Epithelial cell of proximal tubule (primary cell): ENCODE measurements around the gene THAP7. TPM values are rescaled to one million over a fixed set of nuclear protein-coding genes. Genes with fewer than 3 reads are reported as not detected.

Experiments
- DNase-seq: peaks from one replicate; pipeline ENCODE4 v3.0.0-alpha.2; 2011; ENCODE audit warnings: low read depth
- H3K4me3 ChIP-seq: 2 replicates; pipeline ENCODE4 v1.5.1; 2011; ENCODE audit warnings: low read depth, mild to moderate bottlenecking, low read length
- total RNA-seq: library from RNA; depleted of rRNA; stranded (reverse); fragments of >200 nt; gene quantifications from 2 replicates; pipeline ENCODE4 v1.2.3, GENCODE V29; 2015
- TF ChIP-seq, protein P1 (sequence below): conservative IDR thresholded peaks from 2 replicates; pipeline ENCODE4 v1.5.1; 2012; ENCODE audit warnings: low read depth, mild to moderate bottlenecking, low read length

THAP7 gene
- total RNA-seq, 1 donor from 2014 or later, result 24.6 TPM

DNA sequence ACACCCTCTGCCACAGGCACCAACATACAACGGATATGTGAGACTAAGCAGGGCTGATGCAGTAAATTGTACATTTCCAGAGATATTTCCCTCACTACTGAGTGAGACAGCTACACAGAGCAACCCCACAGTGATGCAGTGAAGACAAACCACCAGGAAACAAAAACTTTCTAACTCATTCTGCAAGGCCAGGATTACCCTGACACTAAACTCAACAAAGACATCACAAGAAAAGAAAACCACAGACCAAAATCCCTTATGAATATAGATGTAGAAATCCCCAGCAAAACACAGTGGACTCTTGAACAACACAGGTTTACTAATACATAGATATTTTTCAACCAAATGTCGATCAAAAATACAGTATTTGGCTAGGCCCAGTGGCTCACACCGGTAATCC lies 32.0 kb upstream of the THAP7 start:
- TF ChIP-seq, protein P1, sequence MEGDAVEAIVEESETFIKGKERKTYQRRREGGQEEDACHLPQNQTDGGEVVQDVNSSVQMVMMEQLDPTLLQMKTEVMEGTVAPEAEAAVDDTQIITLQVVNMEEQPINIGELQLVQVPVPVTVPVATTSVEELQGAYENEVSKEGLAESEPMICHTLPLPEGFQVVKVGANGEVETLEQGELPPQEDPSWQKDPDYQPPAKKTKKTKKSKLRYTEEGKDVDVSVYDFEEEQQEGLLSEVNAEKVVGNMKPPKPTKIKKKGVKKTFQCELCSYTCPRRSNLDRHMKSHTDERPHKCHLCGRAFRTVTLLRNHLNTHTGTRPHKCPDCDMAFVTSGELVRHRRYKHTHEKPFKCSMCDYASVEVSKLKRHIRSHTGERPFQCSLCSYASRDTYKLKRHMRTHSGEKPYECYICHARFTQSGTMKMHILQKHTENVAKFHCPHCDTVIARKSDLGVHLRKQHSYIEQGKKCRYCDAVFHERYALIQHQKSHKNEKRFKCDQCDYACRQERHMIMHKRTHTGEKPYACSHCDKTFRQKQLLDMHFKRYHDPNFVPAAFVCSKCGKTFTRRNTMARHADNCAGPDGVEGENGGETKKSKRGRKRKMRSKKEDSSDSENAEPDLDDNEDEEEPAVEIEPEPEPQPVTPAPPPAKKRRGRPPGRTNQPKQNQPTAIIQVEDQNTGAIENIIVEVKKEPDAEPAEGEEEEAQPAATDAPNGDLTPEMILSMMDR, result no peak

DNA sequence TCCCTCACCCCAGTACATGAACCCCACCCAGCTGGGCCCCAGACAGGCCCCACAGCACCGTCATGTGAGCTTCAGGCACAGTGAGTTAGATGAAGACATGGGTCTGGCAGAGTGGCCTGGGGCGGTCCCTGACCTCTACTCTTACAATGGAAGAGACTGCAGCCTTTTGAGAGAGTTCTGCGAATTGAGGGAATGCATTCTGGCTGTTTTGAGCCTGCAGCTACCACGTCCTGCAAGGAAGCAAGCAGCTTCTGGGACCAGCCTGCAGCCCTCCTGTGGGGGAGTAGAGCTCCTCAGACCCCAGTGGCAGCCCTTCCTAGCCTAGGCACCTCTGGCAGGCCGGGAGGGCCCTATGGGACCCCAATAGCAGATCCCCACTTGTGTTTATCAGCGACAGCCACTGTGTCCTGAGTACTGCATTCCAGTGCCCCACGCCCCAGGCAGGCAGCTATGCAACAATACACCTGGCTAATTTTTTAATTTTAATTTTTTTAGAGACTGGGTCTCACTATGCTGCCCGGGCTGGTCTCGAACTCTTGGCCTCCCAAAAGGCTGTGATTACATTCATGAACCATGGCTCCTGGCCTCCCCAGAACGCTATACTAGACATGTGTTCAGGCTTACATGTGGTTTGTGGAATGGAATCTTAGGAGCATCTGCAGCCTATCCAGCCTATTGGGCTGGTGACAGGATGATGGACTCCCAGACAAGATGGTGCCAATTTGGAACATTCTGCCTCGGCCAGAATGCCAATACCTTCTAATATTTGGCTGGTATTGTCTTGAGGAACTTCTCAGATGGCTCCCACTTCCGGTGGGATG lies 31.2 kb upstream of the THAP7 start:
- TF ChIP-seq, protein P1, result no peak
- DNase-seq, result no peak
- no peak overlapping the region for H3K4me3 ChIP-seq

More for the DNA sequence above, 32.0 kb upstream of the THAP7 start:
- H3K4me3 ChIP-seq, result no peak overlapping the region
- DNase-seq, result no peak

GRCh38 chr22:21032037-21032867 lies 30.3 kb upstream of the THAP7 start, which contains the start of gene SLC7A4:
Gene SLC7A4, minus strand, starts transcription at chr22:21032561. Its CDS starts 749 bp downstream, at chr22:21031812.
- TF ChIP-seq, protein P1, result no peak
- DNase-seq, result no peak
- no peak within 1 kb of the TSS for H3K4me3 ChIP-seq

GRCh38 chr22:21031545-21032036 lies 29.7 kb upstream of the THAP7 start:
- H3K4me3 ChIP-seq, result no peak overlapping the region
- TF ChIP-seq, protein P1, result no peak
- no peak for DNase-seq

- TF ChIP-seq, protein P1, result no peak
- no peak for DNase-seq
- H3K4me3 ChIP-seq, result no peak overlapping the region
These were observed 29.0 kb upstream of the THAP7 start for GRCh38 chr22:21030621-21031544.

- H3K4me3 ChIP-seq, result no peak overlapping the region
- TF ChIP-seq, protein P1, result no peak
- DNase-seq, result no peak
These were observed 28.1 kb upstream of the THAP7 start for GRCh38 chr22:21030032-21030431.
